OCI-LY1 (cell line): ENCODE data around the gene GLDC.
"Not testable (repeated sequence)": the region's sequence is repeated elsewhere in the genome, so short reads cannot be mapped to it uniquely, and the experiment has no call there.

Experiments used
- H2AFZ ChIP-seq: fragments of 200-600 bp; sonication (generic), shearing (Covaris generic); 2 replicates; pipeline ENCODE4 v1.6.0; 2014; ENCODE audit warnings: antibody characterized with exemption, mild to moderate bottlenecking, low read length
- H3F3A ChIP-seq: fragments of 200-600 bp; sonication (generic), shearing (Covaris generic); 2 replicates; pipeline ENCODE4 v1.6.0; 2014; ENCODE audit warnings: mild to moderate bottlenecking, antibody characterized with exemption, low read length, moderate library complexity; ENCODE audit not compliant: insufficient read depth
- H3K27ac ChIP-seq: fragments of 200-600 bp; sonication (generic); 2 replicates; pipeline ENCODE4 v1.5.1; 2014; ENCODE audit warnings: low read length, mixed run types, mild to moderate bottlenecking, low read depth; ENCODE audit not compliant: poor library complexity, severe bottlenecking
- H3K27me3 ChIP-seq: fragments of 200-600 bp; sonication (generic); 2 replicates; pipeline ENCODE4 v1.6.0; 2014; ENCODE audit warnings: antibody characterized with exemption, mild to moderate bottlenecking, low read length, moderate library complexity; ENCODE audit not compliant: insufficient read depth
- H3K36me3 ChIP-seq: fragments of 200-600 bp; sonication (generic); 2 replicates; pipeline ENCODE4 v1.6.1; 2014; ENCODE audit warnings: mild to moderate bottlenecking, antibody characterized with exemption, low read length, moderate library complexity, mixed read lengths; ENCODE audit not compliant: insufficient read depth
- H3K4me1 ChIP-seq: fragments of 200-600 bp; sonication (generic); 2 replicates; pipeline ENCODE4 v1.5.1; 2014; ENCODE audit warnings: mild to moderate bottlenecking, low read length, moderate library complexity; ENCODE audit not compliant: insufficient read depth, severe bottlenecking
- H3K4me2 ChIP-seq: fragments of 200-600 bp; sonication (generic), shearing (Covaris generic); 2 replicates; pipeline ENCODE4 v1.6.1; 2014; ENCODE audit warnings: low read length
- H3K4me3 ChIP-seq: fragments of 200-600 bp; sonication (generic); 2 replicates; pipeline ENCODE4 v1.5.1; 2014; ENCODE audit warnings: low read length, low read depth, mild to moderate bottlenecking, mixed read lengths; ENCODE audit not compliant: poor library complexity, severe bottlenecking
- H3K79me2 ChIP-seq: fragments of 200-600 bp; shearing (Covaris generic); 2 replicates; pipeline ENCODE4 v1.6.1; 2016; ENCODE audit warnings: mixed run types, low read length, mixed read lengths; ENCODE audit not compliant: insufficient read depth
- H3K9ac ChIP-seq: fragments of 200-600 bp; sonication (generic), shearing (Covaris generic); 2 replicates; pipeline ENCODE4 v1.6.1; 2014; ENCODE audit warnings: mild to moderate bottlenecking, low read length, mixed read lengths
- H3K9me2 ChIP-seq: fragments of 200-600 bp; sonication (generic), shearing (Covaris generic); 2 replicates; pipeline ENCODE4 v1.6.1; 2014; ENCODE audit warnings: low read depth, mild to moderate bottlenecking, low read length, mixed read lengths
- H3K9me3 ChIP-seq: fragments of 200-600 bp; shearing (Covaris generic); 2 replicates; pipeline ENCODE4 v1.6.1; 2014; ENCODE audit warnings: low read length, mixed read lengths
- H4K20me1 ChIP-seq: fragments of 200-600 bp; sonication (generic), shearing (Covaris generic); 2 replicates; pipeline ENCODE4 v1.6.0; 2016; ENCODE audit warnings: mild to moderate bottlenecking, low read length; ENCODE audit not compliant: insufficient read depth
- CTCF ChIP-seq: fragments of 200-600 bp; sonication (generic), shearing (Covaris generic); IDR thresholded peaks from 2 replicates; pipeline ENCODE4 v1.5.1; 2017; ENCODE audit warnings: mild to moderate bottlenecking, antibody characterized with exemption, low read length, moderate library complexity, mixed read lengths
- EZH2 ChIP-seq: fragments of 200-600 bp; sonication (generic), shearing (Covaris generic); IDR thresholded peaks from 2 replicates; pipeline ENCODE4 v1.8.0; 2017; ENCODE audit warnings: borderline replicate concordance, mixed run types, mild to moderate bottlenecking, antibody characterized with exemption, low read length, moderate library complexity, mixed read lengths

GLDC gene

GRCh38 chr9:6545017-6545691 lies 100.4 kb downstream of the GLDC start:
- TF ChIP-seq CTCF (no peak), EZH2 (no peak)
- Histone ChIP-seq H3K4me1 (no peaks in the 10 kb centered on the region), H4K20me1 (no peaks in the 10 kb centered on the region), H3K79me2 (no peaks in the 10 kb centered on the region), H3K4me3 (no peak overlapping the region), H3K9me2 (no peaks in the 10 kb centered on the region), H3K27me3 (no peaks in the 10 kb centered on the region), H3K9ac (no peak overlapping the region), H3K4me2 (no peak overlapping the region), H3K9me3 (no peaks in the 10 kb centered on the region), H3K36me3 (no peaks in the 10 kb centered on the region), H3F3A (no peaks in the 10 kb centered on the region), H2AFZ (no peak overlapping the region), H3K27ac (no peak overlapping the region)

- H3K9me2 ChIP-seq = no peaks in the 10 kb centered on the region
- H3K27me3 ChIP-seq = no peaks in the 10 kb centered on the region
- H3K36me3 ChIP-seq = no peaks in the 10 kb centered on the region
- H3K79me2 ChIP-seq = no peaks in the 10 kb centered on the region
- no peak overlapping the region for H3K4me3 ChIP-seq
- no peaks in the 10 kb centered on the region for H3F3A ChIP-seq
- H3K9me3 ChIP-seq = no peaks in the 10 kb centered on the region
- no peak overlapping the region for H3K9ac ChIP-seq
- H3K27ac ChIP-seq = no peak overlapping the region
- H4K20me1 ChIP-seq = no peaks in the 10 kb centered on the region
- TF ChIP-seq CTCF = no peak
- TF ChIP-seq EZH2 = no peak
- H3K4me1 ChIP-seq = no peaks in the 10 kb centered on the region
- no peak overlapping the region for H3K4me2 ChIP-seq
- H2AFZ ChIP-seq = no peak overlapping the region
Measured at GRCh38 chr9:6543204-6543603, 102.3 kb downstream of the GLDC start.

GRCh38 chr9:6542617-6543016 lies 102.9 kb downstream of the GLDC start:
- H3K4me1 ChIP-seq, H3K9me3 ChIP-seq, H3K4me2 ChIP-seq, H3F3A ChIP-seq, H3K27me3 ChIP-seq, H3K9me2 ChIP-seq, H3K9ac ChIP-seq, H3K4me3 ChIP-seq, H2AFZ ChIP-seq, H3K27ac ChIP-seq, H3K79me2 ChIP-seq, H4K20me1 ChIP-seq, H3K36me3 ChIP-seq: not testable (repeated sequence)

GRCh38 chr9:6538666-6539071 lies 106.9 kb downstream of the GLDC start:
- H3K4me1 ChIP-seq = no peaks in the 10 kb centered on the region
- H3K4me3 ChIP-seq = no peak overlapping the region
- no peak overlapping the region for H2AFZ ChIP-seq
- no peaks in the 10 kb centered on the region for H3K9me3 ChIP-seq
- TF ChIP-seq EZH2 (no peak), CTCF (no peak)
- H3K27me3 ChIP-seq = no peaks in the 10 kb centered on the region
- H3K36me3 ChIP-seq = no peaks in the 10 kb centered on the region
- no peaks in the 10 kb centered on the region for H3K79me2 ChIP-seq
- no peak overlapping the region for H3K4me2 ChIP-seq
- H4K20me1 ChIP-seq = no peaks in the 10 kb centered on the region
- no peaks in the 10 kb centered on the region for H3F3A ChIP-seq
- no peak overlapping the region for H3K27ac ChIP-seq
- H3K9me2 ChIP-seq = no peaks in the 10 kb centered on the region
- no peak overlapping the region for H3K9ac ChIP-seq
